Thyroid gland (tissue), 4 donors: ENCODE measurements around the gene ZNF503. TPM values are rescaled to one million over a fixed set of nuclear protein-coding genes. Genes with fewer than 3 reads are reported as not detected.

Source experiments
- DNase-seq, 2 donors: peaks; one replicate each; pipeline ENCODE4 v3.0.0-alpha.2; 2019
- H3K27ac ChIP-seq, 3 donors: fragments of 200-600 bp; sonication (generic); 1 replicate in 2 of 3; 2 replicates in 1 of 3; pipeline ENCODE4 v1.5.1; 2016 to 2019; ENCODE audit warnings: mild to moderate bottlenecking in 1 of 3, moderate library complexity in 1 of 3
- H3K27me3 ChIP-seq: fragments of 200-600 bp; sonication (generic); one replicate; pipeline ENCODE4 v1.5.1; 2019
- H3K36me3 ChIP-seq, 2 donors: fragments of 200-600 bp; sonication (generic); one replicate each; pipeline ENCODE4 v1.5.1; 2016 to 2019
- H3K4me1 ChIP-seq, 2 donors: fragments of 200-600 bp; sonication (generic); one replicate each; pipeline ENCODE4 v1.5.1; 2017 to 2019
- H3K4me3 ChIP-seq, 3 donors: fragments of 200-600 bp; sonication (generic); replicated peaks in 1 of 3; 1 replicate in 2 of 3; 2 replicates in 1 of 3; pipeline ENCODE4 v1.5.1; 2016; ENCODE audit warnings: mild to moderate bottlenecking in 1 of 3
- H3K9me3 ChIP-seq: fragments of 200-600 bp; sonication (generic); one replicate; pipeline ENCODE4 v1.5.1; 2017
- CTCF ChIP-seq, 6 experiments: fragments of 200-600 bp in 3 of 6; fragments of 450-650 bp in 3 of 6; sonication (generic) in 3 of 6; IDR thresholded peaks; one replicate each; pipeline ENCODE4 v1.5.1; 2016 to 2019; ENCODE audit warnings: antibody characterized with exemption in 6 of 6, mild to moderate bottlenecking in 2 of 6, inconsistent platforms in 1 of 6, moderate library complexity in 1 of 6
- POLR2A ChIP-seq, 2 donors: fragments of 450-650 bp; IDR thresholded peaks; one replicate each; pipeline ENCODE4 v1.6.1; 2017; ENCODE audit warnings: antibody characterized with exemption in 2 of 2, mild to moderate bottlenecking in 2 of 2, moderate library complexity in 1 of 2
- WGBS, 2 donors: methylation state at CpG; one replicate each; pipeline ENCODE4 v1.1.5; 2017; 5-methylcytosine and 5-hydroxymethylcytosine counted together
- intact Hi-C: fragments of 100-400 bp; cut with DNase I; formaldehyde crosslinking; loops from one replicate; pipeline ENCODE4 v1.15.1; 2023
- total RNA-seq, 4 donors: library from RNA; depleted of rRNA; stranded (reverse); fragments of >200 nt; gene quantifications; one replicate each; pipeline ENCODE4 v1.2.3, GENCODE V29; 2016

The ZNF503 gene
- total RNA-seq, 4 donors from 2014 or later, result 8.2 to 17.1 (median 10.9) TPM

GRCh38 chr10:75358835-75359421 lies 42.6 kb downstream of the ZNF503 start:
- TF ChIP-seq CTCF (IDR thresholded peaks at IDR 0.05) (no peak), POLR2A (IDR thresholded peaks at IDR 0.05) (no peak)
- H3K27ac ChIP-seq, result no peak overlapping the region
- intact Hi-C loops, result no loop called here
- no peaks in the 10 kb centered on the region for H3K36me3 ChIP-seq
- H3K9me3 ChIP-seq, result no peaks in the 10 kb centered on the region
- H3K4me1 ChIP-seq, result no peaks in the 10 kb centered on the region
- WGBS, 2 donors, result 85 to 89% methylated on average over 6 of the region's 6 CpGs
- no peaks in the 10 kb centered on the region for H3K27me3 ChIP-seq
- DNase-seq, result no peak
- no peak overlapping the region for H3K4me3 ChIP-seq

GRCh38 chr10:75358132-75358531 lies 43.4 kb downstream of the ZNF503 start:
- DNase-seq, result no peak
- TF ChIP-seq CTCF (IDR thresholded peaks at IDR 0.05), result no peak
- TF ChIP-seq POLR2A (IDR thresholded peaks at IDR 0.05), result no peak
- 90 to 96% methylated on average over 5 of the region's 5 CpGs for WGBS, 2 donors
- no peaks in the 10 kb centered on the region for H3K27me3 ChIP-seq
- no peaks in the 10 kb centered on the region for H3K4me1 ChIP-seq
- H3K27ac ChIP-seq, result no peak overlapping the region
- no peaks in the 10 kb centered on the region for H3K36me3 ChIP-seq
- intact Hi-C loops, result no loop called here
- H3K4me3 ChIP-seq, result no peak overlapping the region
- H3K9me3 ChIP-seq, result no peaks in the 10 kb centered on the region

GRCh38 chr10:75357500-75357899 lies 44.1 kb downstream of the ZNF503 start:
- 91 to 95% methylated on average over 4 of the region's 4 CpGs for WGBS, 2 donors
- H3K4me3 ChIP-seq, result no peak overlapping the region
- intact Hi-C loops, result no loop called here
- H3K27me3 ChIP-seq, result no peaks in the 10 kb centered on the region
- H3K36me3 ChIP-seq, result no peaks in the 10 kb centered on the region
- no peak for DNase-seq
- TF ChIP-seq CTCF (IDR thresholded peaks at IDR 0.05), result no peak
- TF ChIP-seq POLR2A (IDR thresholded peaks at IDR 0.05), result no peak
- H3K9me3 ChIP-seq, result no peaks in the 10 kb centered on the region
- H3K27ac ChIP-seq, result no peak overlapping the region
- no peaks in the 10 kb centered on the region for H3K4me1 ChIP-seq

- intact Hi-C loops, result no loop called here
- Histone ChIP-seq H3K27me3 (no peaks in the 10 kb centered on the region), H3K4me1 (no peaks in the 10 kb centered on the region), H3K9me3 (no peaks in the 10 kb centered on the region), H3K4me3 (no peak overlapping the region), H3K27ac (no peak overlapping the region), H3K36me3 (no peaks in the 10 kb centered on the region)
- no peak for DNase-seq
- WGBS, 2 donors, result 81 to 83% methylated on average over 6 of the region's 6 CpGs
- TF ChIP-seq CTCF (IDR thresholded peaks at IDR 0.05) (no peak), POLR2A (IDR thresholded peaks at IDR 0.05) (no peak)
Observed at GRCh38 chr10:75356484-75356883, 45.1 kb downstream of the ZNF503 start.

GRCh38 chr10:75355706-75356105 lies 45.9 kb downstream of the ZNF503 start:
- Histone ChIP-seq H3K27me3 (no peaks in the 10 kb centered on the region), H3K36me3 (no peaks in the 10 kb centered on the region), H3K9me3 (no peaks in the 10 kb centered on the region), H3K4me1 (no peaks in the 10 kb centered on the region), H3K4me3 (no peak overlapping the region), H3K27ac (no peak overlapping the region)
- TF ChIP-seq POLR2A (IDR thresholded peaks at IDR 0.05) (no peak), CTCF (IDR thresholded peaks at IDR 0.05) (no peak)
- intact Hi-C loops, result no loop called here
- 100% methylated on average over 1 of the region's 1 CpG for WGBS, 2 donors
- no peak for DNase-seq
